Testis (tissue), 3 donors: ENCODE measurements around the gene TTLL3. TPM values are rescaled to one million over a fixed set of nuclear protein-coding genes. Genes with fewer than 3 reads are reported as not detected.
A peak's percentile ranks its signal among the peaks of the same experiment; 100 is the strongest.

Experiments used
- DNase-seq: peaks from one replicate; pipeline ENCODE4 v3.0.0-alpha.2; 2019
- H3K27ac ChIP-seq, 2 donors: fragments of 200-600 bp; sonication (generic); one replicate each; pipeline ENCODE4 v1.5.1; 2019
- H3K27me3 ChIP-seq: fragments of 200-600 bp; sonication (generic); one replicate; pipeline ENCODE4 v1.5.1; 2019
- H3K36me3 ChIP-seq: fragments of 200-600 bp; sonication (generic); one replicate; pipeline ENCODE4 v1.5.1; 2017; ENCODE audit warnings: low read depth; ENCODE audit errors: missing control alignments
- H3K4me1 ChIP-seq: fragments of 200-600 bp; sonication (generic); one replicate; pipeline ENCODE4 v1.5.1; 2019
- H3K4me3 ChIP-seq, 2 donors: fragments of 200-600 bp; sonication (generic); one replicate each; pipeline ENCODE4 v1.5.1; 2017 to 2019
- H3K9me3 ChIP-seq: fragments of 200-600 bp; sonication (generic); one replicate; pipeline ENCODE4 v1.5.1; 2017
- CTCF ChIP-seq, 3 experiments: fragments of 450-650 bp in 2 of 3; fragments of 200-600 bp in 1 of 3; sonication (generic) in 1 of 3; IDR thresholded peaks; one replicate each; pipeline ENCODE4 v1.5.1; 2016 to 2019; ENCODE audit warnings: antibody characterized with exemption in 3 of 3, mild to moderate bottlenecking in 2 of 3, moderate library complexity in 1 of 3
- POLR2A ChIP-seq: fragments of 450-650 bp; IDR thresholded peaks from one replicate; pipeline ENCODE4 v1.6.1; 2017; ENCODE audit warnings: antibody characterized with exemption, mild to moderate bottlenecking, moderate library complexity
- WGBS, 2 donors: methylation state at CpG; one replicate each; pipeline ENCODE4 v1.1.5; 2018; 5-methylcytosine and 5-hydroxymethylcytosine counted together
- intact Hi-C: fragments of 100-400 bp; cut with DNase I; formaldehyde crosslinking; loops from one replicate; pipeline ENCODE4 v1.15.1; 2023; ENCODE audit warnings: low total_unique reads
- polyA plus RNA-seq: library from polyadenylated mRNA; stranded (reverse); fragments of 350-450 nt; fragmentation: Illumina TruSeq; extraction: RNeasy Lipid Tissue Mini Kit (QIAGEN cat#74804); gene quantifications from one replicate; pipeline ENCODE4 v1.2.3, GENCODE V29; 2014; ENCODE audit warnings: low read depth, low replicate concordance; ENCODE audit not compliant: insufficient read depth
- total RNA-seq, 2 donors: library from RNA; depleted of rRNA; stranded (reverse); fragments of >200 nt; gene quantifications; one replicate each; pipeline ENCODE4 v1.2.3, GENCODE V29; 2016

Gene TTLL3
- total and polyA plus RNA-seq, 3 donors from 2014 or later = 104 to 163 (median 142) TPM

DNA sequence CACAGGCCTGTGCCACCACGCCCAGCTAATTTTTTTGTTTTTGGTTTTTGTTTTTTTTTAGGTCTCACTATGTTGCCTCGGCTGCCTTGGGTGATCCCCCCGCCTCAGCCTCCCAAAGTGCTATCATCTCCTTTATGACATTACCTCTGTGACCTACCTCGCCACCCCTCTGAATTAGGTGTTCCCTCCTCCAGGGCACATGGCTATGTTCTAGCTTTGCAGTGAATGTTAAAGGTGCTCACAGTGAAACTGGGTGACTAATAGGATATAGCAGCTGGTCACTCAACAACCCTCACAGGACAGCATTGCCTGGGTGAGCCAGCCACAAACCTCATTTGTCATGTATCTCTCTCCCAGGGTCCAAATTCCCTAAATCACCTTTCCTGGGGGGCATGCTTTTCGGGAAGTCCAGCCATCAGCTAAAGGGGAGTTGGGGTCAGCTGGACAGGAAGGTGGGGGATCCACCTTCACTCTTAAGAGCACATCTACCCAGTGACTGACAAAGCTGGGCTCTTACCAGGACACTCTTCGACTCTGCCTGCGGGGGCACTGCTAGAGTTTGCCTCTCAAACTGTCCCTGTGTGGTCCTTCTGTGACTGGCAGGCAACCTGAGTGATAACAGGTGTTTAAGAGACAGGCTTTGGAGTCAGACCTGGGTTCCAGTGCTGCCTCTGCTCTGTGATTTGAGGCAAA lies 1.6 kb upstream of the TTLL3 start:
- H3K36me3 ChIP-seq = no peaks in the 10 kb centered on the region
- WGBS, 2 donors = 74 to 75% methylated on average over 7 of the region's 7 CpGs
- intact Hi-C loops = loop anchor here (10.0 kb wide), 1 partner anchor 154 kb away; no protein-coding TSS in a partner anchor
- no peak for DNase-seq
- H3K4me1 ChIP-seq = peaks cover 12% of the 10 kb centered on the region
- H3K9me3 ChIP-seq = no peaks in the 10 kb centered on the region
- no peak for TF ChIP-seq POLR2A
- no peak for TF ChIP-seq CTCF (IDR thresholded peaks at IDR 0.05)
- H3K27me3 ChIP-seq = no peaks in the 10 kb centered on the region
- H3K27ac ChIP-seq = peak overlapping the region in 1 of 2 donors; percentile 84
- no peak overlapping the region for H3K4me3 ChIP-seq

DNA sequence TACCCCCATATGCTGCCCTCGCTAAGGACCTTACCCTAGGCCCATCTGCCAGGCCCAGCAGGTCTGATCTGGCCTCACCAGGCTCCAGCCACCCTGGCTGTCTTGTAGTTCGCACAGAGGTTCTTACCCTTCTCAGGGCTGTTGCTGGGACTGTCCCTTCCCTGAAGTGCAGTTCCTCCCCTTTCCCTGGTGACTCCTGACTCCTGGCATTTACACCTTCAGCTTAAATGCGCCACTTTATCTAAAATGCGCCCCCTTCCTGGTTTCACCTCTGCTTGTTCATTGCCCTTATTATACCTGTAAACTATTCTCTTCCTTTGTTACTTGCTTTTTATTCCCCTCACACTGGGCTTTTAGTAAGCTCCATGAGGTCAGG lies 835 bp upstream of the TTLL3 start:
- no peaks in the 10 kb centered on the region for H3K27me3 ChIP-seq
- intact Hi-C loops = loop anchor here (10.0 kb wide), 1 partner anchor 154 kb away; no protein-coding TSS in a partner anchor
- no peaks in the 10 kb centered on the region for H3K9me3 ChIP-seq
- peak overlapping the region; percentile 79 to 81 for H3K4me3 ChIP-seq
- no peak for DNase-seq
- 63 to 76% methylated on average over 4 of the region's 4 CpGs for WGBS, 2 donors
- no peaks in the 10 kb centered on the region for H3K36me3 ChIP-seq
- peak overlapping the region; percentile 84 to 91 for H3K27ac ChIP-seq
- H3K4me1 ChIP-seq = peaks cover 12% of the 10 kb centered on the region
- no peak for TF ChIP-seq CTCF (IDR thresholded peaks at IDR 0.05)
- no peak for TF ChIP-seq POLR2A

- WGBS, 2 donors = 0 to 1% methylated on average over 13 to 18 of the region's 18 CpGs
- peak overlapping the region; percentile 84 to 91 for H3K27ac ChIP-seq
- peak overlapping the region; percentile 79 to 81 for H3K4me3 ChIP-seq
- TF ChIP-seq POLR2A = no peak
- no peak for TF ChIP-seq CTCF (IDR thresholded peaks at IDR 0.05)
- H3K9me3 ChIP-seq = no peaks in the 10 kb centered on the region
- peaks cover 12% of the 10 kb centered on the region for H3K4me1 ChIP-seq
- H3K27me3 ChIP-seq = no peaks in the 10 kb centered on the region
- peak; percentile 30 for DNase-seq
- H3K36me3 ChIP-seq = no peaks in the 10 kb centered on the region
- intact Hi-C loops = no loop called here
These were observed 340 bp downstream of the TTLL3 start for GRCh38 chr3:9810433-9810770.

DNA sequence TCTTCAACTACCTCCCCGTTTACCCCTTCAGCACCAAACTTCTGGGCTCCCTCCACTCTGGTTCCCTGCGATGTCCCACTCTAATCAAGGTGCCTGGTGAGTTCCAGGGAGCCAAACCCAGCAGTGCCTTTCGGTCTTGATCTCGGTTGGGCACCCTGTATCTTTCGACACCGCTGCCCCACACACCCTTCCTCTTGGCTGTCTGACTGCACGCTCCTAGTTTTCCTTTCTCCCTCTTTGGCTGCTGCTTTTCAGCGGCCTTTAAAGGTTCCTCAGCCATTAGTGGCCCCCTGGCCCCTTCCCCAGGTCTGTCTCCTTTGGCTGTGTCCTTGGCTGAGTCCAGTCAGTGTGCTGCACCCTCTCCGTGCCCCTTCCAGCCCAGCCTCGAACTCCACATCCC lies 784 bp downstream of the TTLL3 start:
- H3K4me3 ChIP-seq = peak overlapping the region in 1 of 2 donors; percentile 79
- intact Hi-C loops = no loop called here
- no peak for DNase-seq
- no peaks in the 10 kb centered on the region for H3K36me3 ChIP-seq
- H3K9me3 ChIP-seq = no peaks in the 10 kb centered on the region
- no peaks in the 10 kb centered on the region for H3K27me3 ChIP-seq
- WGBS, 2 donors = 30% methylated on average over 10 of the region's 10 CpGs
- no peak for TF ChIP-seq CTCF (IDR thresholded peaks at IDR 0.05)
- no peak for TF ChIP-seq POLR2A
- H3K27ac ChIP-seq = peak overlapping the region; percentile 84 to 91
- peaks cover 12% of the 10 kb centered on the region for H3K4me1 ChIP-seq
